GM12865 (cell line): Measurements from ENCODE around the gene ACOXL.

Source experiments
- DNase-seq: peaks from one replicate; pipeline ENCODE4 v3.0.0; 2010; ENCODE audit warnings: low read depth
- H3K4me3 ChIP-seq: 2 replicates; pipeline ENCODE4 v1.5.1; 2011; ENCODE audit warnings: mild to moderate bottlenecking, low read depth, low read length, control low read depth
- CTCF ChIP-seq: IDR thresholded peaks from 2 replicates; pipeline ENCODE4 v1.5.1; 2011; ENCODE audit warnings: low read length, control low read depth, low read depth, inconsistent platforms; ENCODE audit not compliant: insufficient read depth; ENCODE audit errors: missing control alignments

ACOXL gene

DNA sequence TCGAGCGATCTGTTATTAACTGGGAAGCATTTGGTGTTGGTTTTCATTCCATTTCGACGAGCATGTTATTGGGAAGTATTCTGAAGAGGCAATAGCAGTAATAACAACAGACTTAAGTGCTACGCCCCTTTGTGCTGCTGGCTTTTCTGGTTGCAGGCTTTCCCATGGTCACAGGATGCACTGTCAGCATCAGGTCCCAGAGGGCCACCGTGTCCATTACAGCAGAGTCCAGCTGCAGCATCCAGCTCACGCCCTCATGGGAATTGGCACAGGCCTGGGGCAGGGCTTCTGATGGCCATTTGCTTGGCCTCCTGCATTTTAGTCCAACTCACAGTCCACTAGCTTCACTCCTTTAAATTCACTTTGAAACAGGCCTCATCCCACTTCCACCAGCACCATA, 432.7 kb downstream of the ACOXL start:
- no peak for TF ChIP-seq CTCF
- DNase-seq, result no peak

GRCh38 chr2:111166115-111166514, 433.7 kb downstream of the ACOXL start:
- no peak overlapping the region for H3K4me3 ChIP-seq
- DNase-seq, result no peak
- TF ChIP-seq CTCF, result no peak

More for the DNA sequence above, 432.7 kb downstream of the ACOXL start:
- no peak overlapping the region for H3K4me3 ChIP-seq

GRCh38 chr2:111167076-111167862, 434.9 kb downstream of the ACOXL start:
- no peak overlapping the region for H3K4me3 ChIP-seq
- peak; percentile 55 for DNase-seq
- no peak for TF ChIP-seq CTCF

- DNase-seq, result no peak
- no peak overlapping the region for H3K4me3 ChIP-seq
- TF ChIP-seq CTCF, result no peak
Measured at GRCh38 chr2:111167863-111168162, 435.4 kb downstream of the ACOXL start.
